GM21576 (cell line): ENCODE measurements around the gene DRD4.

Source experiments
- ATAC-seq: cut with Tn5 transposase; IDR thresholded peaks from one replicate; pipeline ENCODE4 v1.9.1; 2021; ENCODE audit warnings: mild to moderate bottlenecking, moderate library complexity; ENCODE audit not compliant: unreplicated experiment

Gene DRD4

DNA sequence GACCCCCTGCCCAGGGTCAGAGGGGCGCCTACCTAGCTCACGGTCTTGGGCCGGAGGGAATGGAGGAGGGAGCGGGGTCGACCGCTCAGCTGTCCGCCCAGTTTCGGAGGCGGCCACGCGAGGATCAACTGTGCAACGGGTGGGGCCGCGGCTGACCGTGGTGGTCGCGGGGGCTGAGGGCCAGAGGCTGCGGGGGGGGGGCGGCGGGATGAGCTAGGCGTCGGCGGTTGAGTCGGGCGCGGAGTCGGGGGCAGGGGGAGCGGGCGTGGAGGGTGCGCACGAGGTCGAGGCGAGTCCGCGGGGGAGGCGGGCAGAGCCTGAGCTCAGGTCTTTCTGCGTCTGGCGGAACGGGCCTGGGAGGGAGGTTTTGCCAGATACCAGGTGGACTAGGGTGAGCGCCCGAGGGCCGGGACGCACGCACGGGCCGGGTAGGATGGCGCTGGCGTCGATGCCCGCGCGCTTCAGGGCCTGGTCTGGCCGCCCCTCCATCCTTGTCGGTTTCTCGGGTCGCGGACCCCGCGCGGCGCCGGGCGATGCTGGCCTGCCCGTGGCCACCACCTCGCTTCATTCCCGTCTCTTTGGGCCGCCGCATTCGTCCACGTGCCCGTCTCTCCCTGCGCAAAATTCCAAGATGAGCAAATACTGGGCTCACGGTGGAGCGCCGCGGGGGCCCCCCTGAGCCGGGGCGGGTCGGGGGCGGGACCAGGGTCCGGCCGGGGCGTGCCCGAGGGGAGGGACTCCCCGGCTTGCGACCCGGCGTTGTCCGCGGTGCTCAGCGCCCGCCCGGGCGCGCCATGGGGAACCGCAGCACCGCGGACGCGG, at the start of gene DRD4:
Gene DRD4 (plus strand): TSS at position 759 of the 822 bp plus-strand sequence. CDS start 36 bp downstream, at position 795.
- ATAC-seq, result no peak

DNA sequence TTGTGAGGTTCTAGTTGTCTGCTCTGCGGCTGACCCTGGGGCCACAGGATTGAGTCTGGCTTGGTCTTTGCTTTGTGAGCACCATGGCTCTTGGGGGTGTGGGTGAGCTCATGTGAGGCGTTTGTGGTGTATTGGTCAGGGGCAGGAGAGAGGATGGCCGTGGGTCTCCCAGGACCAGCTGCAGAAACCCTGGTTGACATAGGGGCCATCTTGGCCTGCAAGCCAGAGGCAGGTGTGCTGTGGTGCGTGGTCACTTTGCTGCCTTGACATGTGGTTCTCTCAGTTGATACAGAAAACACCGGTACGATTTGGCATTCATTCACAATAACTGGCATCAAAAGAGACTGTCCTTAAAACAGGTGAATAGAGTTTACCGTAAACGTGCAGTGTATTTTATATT, 49.5 kb upstream of the DRD4 start:
- ATAC-seq, result no peak

DNA sequence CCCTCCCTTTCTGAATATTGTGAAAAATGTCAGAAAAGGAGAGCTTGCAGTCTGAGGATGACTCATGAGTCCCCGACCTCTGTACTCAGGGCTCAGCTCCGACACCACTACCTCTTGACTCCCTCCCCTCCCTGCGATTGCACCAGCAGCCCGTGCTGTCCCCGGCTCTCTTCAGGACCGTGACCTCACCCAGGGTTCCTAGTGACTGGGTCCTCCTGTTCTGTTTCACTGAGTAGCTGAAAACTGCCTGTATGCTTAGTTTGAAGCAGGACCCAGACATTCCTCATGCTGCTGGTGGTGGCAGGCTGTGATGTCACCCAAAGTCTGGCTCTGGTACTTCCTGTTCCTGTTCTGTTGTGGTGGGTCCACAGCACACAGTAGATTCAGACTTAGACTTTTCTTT, 49.1 kb upstream of the DRD4 start:
- no peak for ATAC-seq

DNA sequence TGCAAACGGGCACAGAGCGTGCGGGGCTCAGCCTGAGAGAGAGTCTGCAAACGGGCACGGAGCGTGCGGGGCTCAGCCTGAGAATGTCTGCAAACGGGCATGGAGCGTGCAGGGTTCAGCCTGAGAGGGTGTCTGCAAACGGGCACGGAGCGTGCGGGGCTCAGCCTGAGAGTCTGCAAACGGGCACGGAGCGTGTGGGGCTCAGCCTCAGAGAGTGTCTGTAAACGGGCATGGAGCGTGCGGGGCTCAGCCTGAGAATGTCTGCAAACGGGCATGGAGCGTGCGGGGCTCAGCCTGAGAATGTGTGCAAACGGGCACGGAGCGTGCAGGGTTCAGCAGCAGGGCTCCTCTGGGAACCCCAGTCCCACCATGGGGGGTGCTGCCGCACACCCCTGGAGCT, 47.3 kb upstream of the DRD4 start:
- no peak for ATAC-seq

DNA sequence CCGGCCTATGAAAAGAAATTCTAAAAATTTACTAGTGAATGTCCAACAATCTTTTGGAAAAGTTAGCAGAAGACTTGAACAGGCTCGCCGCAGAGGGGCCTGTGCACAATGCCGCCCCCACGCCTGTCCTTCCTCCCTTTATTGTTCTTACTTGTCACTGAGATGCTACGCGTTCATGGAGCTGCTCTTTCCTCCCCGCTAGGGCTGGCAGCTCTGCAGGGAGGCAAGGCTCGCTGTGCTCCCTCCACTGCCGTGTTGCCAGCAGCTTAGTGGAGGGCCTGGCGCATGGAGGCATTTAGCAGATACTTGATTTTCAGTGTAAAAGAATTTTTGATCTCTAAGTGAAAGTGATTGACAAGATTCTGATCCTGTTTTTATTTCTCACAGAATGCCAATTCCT, 46.1 kb upstream of the DRD4 start:
- no peak for ATAC-seq

DNA sequence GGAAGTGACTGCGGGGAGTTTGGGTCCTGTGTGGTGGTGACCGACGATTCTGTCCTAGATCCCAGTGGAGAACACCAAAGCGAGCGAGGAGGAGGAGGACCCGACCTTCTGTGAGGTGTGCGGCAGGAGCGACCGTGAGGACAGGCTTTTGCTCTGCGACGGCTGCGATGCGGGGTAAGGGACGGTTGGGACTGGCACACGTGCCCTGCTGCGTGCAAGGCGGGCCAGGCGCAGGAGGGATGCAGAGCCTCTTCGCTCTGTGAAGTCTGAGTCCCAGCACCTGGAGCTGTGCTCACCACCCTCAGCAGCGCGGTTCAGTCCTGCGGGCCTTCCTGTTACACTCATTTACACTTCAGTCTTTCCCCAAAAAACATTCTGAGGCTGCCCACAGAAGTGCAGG, 44.6 kb upstream of the DRD4 start:
- no peak for ATAC-seq

DNA sequence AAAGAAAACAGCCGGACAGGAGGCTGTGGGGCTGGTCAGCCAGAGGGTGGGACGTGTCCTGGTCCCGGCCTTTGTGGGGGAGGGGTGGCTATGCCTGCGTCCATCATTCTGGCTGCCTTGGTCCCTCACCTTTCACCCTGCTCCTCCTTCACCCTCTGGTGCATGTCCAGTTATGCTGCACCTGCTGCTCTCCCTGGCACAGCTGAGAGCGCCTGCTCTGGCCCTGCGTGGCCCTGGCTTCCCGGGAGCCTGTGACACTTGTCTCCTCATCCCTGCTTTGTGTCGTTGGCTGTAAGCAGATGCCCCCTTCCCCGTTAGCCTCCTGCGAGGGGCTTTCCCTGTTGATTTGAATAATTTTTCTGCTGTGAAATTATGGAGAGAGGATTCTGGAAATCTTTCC, 44.2 kb upstream of the DRD4 start:
- no peak for ATAC-seq

DNA sequence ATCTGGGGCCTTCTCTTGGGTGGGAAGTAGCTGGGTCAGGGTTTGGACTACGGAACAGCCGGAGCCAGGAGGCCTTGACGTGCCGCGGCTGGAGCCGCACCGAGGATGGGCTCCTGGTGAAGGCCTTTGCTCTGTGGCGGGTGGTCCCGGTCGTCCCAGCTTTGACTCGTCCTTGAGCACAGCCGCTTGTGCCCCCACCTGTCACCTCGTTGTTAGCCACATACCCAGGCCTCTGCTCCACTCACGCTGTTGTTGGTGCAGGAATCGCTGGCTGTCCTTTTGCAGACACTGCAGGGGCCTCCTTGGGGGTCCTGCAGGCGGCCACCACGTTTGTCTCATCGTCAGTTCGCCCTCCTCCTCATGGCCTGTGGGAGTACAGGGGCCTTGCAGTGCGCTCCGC, 43.7 kb upstream of the DRD4 start:
- ATAC-seq, result no peak

DNA sequence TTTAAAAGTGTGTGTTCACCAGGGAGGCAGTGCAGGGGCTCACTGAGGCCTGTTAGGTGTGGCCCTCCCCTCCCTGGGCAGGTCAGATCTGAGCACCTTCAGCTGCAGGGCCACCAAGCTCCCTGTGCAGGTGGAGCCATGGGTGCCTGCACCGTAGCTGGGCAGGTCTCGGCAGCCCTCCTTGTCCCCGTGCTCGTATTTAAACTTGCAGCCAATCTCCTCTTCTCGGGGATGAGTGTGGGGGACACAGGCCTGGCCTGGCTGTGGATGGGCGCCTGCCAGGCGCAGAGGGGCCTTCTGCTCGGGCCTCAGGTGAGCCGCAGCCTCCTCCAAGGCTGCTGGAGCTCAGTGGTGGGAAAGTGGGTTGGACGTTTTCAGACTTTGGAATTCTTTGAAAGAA, 41.7 kb upstream of the DRD4 start:
- no peak for ATAC-seq

DNA sequence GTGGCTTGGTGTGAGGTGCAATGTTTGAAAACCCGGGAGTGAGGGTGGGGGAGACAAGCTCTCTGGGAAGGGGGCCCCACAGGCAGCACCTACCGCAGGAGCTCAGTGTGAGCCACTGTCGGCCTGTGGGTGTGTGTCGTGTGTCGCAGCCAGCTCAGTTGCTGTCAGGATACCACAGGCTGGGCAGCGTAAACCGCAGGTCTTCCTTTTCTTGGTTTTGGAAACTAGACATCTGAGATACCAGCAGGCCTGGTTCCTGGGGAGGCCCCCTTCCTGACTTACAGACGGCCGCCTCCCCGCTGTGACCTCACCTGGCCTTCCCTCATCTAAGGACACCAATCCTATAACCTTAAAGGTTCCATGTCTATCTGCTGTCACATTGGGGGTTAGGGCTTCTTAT, 40.7 kb upstream of the DRD4 start:
- ATAC-seq, result no peak

DNA sequence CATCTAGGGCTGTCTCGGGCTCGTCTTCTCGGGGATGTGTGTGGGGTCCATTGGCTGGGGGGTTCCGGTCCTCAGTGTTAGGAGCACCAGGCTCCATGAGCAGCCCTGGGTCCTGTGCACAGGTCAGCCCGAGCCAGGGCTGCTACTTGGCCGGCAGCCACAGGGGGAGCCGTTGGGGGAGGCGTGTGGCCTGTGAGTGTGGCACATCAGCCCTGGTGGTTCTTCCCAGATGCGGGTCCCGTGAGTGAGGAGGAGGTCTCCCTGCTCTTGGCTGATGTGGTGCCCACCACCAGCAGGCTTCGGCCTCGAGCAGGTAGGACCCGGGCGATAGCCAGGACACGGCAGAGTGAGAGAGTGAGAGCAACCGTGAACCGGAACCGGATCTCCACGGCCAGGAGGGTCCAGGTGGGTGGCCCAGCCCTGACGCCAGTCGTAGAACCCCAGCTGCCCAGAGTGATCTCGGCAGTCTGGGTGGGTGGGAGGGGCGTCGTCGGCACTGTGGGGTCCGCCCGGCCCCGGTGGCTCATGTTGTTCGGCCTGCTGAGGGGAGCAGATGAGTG, 39.8 kb upstream of the DRD4 start:
- ATAC-seq, result no peak

DNA sequence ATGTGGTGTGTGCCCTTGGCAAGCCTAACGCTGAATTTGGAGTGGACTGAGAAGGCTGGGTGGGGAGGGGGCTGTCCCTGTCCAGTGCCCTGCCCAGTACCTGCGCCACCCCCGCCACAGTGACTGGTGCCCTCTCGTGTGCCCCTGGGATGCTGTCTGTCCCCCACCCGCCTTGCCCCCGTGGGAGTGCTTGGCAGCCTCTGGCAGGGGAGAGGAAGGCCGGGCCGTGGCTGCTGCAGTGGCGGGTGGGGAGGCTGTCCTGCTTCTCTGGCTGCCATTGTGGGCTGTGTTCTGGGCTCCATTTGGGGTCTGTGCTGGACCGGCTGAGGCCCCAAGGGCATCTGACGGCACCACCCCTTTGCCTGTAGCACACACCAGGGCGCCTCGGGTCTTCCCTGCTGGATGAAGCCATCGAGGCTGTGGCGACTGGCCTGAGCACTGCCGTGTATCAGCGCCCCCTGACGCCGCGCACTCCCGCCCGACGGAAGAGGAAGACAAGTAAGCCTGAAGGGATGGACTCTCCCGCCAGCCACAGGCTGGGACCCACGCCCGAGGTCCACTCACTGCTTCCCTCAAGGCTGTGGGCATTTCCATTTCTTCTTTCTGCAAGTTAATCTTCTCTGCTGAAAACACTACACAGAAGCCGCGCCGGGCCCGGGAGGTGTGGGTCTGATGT, 38.9 kb upstream of the DRD4 start:
- no peak for ATAC-seq

DNA sequence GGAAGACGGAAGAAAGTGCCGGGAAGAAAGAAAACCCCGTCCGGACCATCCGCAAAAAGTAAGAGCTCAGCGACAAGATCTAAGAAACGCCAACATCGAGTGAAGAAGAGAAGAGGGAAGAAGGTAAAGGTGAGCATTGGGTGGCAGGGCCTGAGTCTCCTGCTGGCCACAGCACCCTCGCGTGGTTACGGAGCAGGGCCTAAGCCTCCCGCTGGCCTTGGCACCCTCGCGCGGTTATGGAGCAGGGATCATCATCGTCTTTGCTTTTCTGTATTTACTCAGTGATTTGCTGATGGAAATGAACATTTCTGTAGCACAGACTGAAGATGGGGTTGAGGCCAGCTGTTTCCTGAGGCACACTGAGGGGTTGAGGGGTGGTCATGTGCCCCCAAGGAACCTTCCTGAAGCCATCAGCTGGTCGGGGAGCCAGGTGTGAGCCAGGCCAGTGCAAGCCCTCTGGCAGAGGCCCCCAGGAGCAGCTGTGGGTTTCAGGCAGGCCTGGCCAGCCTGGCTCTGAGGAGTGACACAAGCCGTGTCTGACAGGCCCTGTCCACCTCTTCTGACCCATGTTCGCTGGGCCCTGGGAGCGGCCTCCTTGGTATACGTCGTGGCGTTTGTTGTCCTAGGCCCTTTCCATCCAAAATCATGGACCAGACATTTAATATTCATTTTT, 35.4 kb upstream of the DRD4 start:
- ATAC-seq, result no peak

DNA sequence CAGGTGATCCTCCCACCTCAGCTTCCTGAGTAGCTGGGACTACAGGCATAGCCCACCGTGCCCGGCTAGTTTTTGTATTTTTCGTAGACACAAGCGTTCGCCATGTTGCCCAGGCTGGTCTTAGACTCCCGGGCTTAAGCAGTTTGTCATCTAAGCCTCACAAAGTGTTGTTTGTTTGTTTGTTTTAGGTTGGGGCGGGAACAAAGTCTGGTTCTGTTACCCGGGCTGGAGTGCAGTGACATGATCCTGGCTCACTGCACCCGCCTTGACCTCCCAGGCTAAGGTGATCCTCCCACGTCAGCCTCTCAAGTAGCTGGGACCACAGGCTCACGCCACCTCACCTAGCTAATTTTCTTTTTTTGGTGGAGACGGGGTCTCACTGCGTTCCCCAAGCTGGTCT, 33.9 kb upstream of the DRD4 start:
- ATAC-seq, result no peak

DNA sequence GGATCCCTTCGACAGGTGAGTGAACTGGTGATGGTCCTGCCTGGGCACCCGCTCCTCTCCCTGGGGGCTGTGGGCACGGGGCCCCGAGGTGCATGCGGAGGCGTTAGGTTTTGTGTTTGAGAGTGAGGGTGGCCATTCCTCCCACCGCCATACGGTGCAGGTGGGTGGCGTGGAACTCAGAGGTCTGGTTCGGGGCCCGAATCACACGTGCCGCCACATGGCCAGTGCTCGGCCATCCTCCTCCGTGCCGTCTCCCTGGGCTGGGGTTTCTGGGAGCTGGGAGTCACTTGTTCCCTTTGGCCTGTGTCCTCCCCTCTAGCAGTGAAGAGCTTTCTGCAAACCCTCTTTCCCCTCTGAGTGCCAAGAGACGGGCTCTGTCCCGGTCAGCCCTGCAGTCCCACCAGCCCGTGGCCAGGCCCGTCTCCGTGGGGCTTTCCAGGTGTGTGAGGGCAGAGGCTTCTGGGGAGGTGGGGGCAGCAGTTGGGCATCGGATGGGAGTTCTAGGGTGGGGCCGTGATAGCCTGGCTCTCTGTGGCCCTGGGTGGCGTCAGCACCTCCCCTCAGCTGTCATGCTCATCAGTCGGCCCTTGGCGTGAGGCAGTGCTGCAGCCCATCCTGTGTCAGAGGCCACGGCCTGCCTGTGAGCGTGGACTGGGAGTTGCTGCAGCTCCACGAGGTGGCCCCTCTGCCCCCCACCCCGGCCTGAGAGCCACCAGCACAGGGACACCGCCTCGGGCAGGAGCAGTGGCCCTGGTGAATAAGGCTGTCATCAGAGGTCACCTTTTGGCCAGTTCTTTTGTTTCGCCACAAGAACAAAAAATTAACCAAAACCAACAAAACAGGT, 31.6 kb upstream of the DRD4 start:
- no peak for ATAC-seq

DNA sequence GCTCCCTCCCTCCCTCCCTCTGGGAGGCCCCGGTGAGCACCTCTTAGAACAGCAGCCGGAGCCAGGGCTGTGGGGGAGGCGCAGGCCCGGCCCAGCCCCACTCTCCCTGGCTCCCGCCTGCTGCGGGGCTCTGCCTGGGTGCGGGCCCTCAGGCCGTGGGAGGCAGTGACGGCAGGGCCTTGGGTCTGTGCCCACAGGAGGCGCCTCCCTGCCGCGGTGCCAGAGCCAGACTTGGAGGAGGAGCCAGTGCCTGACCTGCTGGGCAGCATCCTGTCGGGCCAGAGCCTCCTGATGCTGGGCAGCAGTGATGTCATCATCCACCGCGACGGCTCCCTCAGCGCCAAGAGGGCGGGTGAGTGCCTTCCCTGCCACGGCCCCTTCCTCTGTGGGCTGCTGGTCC, 30.8 kb upstream of the DRD4 start:
- no peak for ATAC-seq

DNA sequence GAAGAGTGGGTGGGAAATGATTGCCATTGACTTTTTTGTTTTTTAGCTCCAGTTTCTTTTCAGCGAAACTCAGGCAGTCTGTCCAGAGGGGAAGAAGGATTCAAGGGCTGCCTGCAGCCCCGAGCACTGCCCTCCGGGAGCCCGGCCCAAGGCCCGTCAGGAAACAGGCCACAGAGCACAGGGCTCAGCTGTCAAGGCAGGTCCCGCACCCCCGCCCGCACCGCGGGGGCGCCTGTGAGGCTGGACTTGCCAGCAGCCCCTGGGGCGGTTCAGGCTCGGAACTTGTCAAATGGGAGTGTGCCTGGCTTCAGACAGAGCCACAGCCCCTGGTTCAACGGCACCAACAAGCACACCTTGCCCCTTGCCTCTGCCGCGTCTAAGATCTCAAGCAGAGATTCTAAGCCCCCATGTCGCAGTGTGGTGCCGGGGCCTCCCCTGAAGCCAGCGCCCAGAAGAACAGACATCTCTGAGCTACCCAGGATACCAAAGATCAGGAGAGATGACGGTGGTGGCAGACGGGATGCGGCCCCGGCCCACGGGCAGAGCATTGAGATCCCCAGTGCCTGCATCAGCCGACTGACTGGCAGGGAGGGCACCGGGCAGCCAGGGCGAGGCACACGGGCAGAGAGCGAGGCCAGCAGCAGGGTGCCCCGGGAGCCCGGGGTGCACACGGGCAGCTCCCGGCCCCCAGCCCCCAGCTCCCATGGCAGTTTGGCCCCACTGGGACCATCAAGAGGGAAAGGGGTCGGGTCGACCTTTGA, 29.9 kb upstream of the DRD4 start:
- no peak for ATAC-seq

DNA sequence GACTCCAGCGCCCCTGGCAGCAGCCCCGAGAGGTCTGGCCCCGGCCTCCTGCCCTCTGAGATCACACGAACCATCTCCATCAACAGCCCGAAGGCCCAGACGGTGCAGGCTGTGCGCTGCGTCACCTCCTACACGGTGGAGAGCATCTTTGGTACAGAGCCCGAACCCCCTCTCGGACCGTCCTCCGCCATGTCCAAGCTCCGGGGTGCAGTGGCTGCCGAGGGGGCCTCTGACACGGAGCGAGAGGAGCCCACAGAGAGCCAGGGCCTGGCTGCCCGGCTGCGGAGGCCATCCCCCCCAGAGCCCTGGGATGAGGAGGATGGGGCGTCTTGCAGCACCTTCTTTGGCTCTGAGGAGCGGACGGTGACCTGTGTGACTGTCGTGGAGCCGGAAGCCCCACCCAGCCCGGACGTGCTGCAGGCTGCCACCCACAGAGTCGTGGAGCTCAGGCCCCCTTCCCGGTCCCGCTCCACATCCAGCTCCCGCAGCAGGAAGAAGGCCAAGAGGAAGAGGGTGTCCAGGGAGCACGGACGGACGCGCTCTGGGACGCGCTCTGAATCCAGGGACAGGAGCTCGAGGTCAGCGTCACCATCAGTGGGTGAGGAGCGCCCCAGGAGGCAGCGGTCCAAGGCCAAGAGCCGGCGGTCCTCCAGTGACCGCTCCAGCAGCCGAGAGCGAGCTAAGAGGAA, 29.0 kb upstream of the DRD4 start:
- ATAC-seq, result no peak

DNA sequence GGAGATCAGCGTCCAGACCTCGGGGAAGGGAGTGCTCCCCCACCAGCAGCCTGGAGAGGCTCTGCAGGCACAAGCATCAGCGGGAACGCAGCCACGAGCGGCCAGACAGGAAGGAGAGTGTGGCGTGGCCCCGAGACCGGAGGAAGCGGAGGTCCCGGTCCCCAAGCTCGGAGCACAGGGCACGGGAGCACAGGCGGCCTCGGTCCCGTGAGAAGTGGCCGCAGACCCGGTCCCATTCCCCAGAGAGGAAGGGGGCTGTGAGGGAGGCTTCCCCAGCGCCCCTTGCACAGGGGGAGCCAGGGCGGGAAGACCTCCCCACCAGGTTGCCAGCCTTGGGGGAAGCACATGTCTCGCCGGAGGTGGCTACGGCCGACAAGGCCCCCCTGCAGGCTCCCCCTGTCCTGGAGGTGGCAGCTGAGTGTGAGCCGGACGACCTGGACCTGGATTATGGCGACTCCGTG, 28.2 kb upstream of the DRD4 start:
- no peak for ATAC-seq
